Muscle layer of colon (tissue), 2 donors: ENCODE data around the gene TRAPPC2L.

Source experiments
- H3K27ac ChIP-seq: one replicate; pipeline ENCODE4 v1.7.0; 2013; ENCODE audit warnings: low read depth, mild to moderate bottlenecking, low read length, moderate library complexity
- H3K27me3 ChIP-seq, 2 donors: one replicate each; pipeline ENCODE4 v1.7.0; 2013; ENCODE audit warnings: low read length in 2 of 2, mild to moderate bottlenecking in 2 of 2; ENCODE audit not compliant: insufficient read depth in 2 of 2, control insufficient read depth in 1 of 2
- H3K36me3 ChIP-seq: one replicate; pipeline ENCODE4 v1.7.0; 2013; ENCODE audit warnings: mild to moderate bottlenecking, low read length; ENCODE audit not compliant: insufficient read depth
- H3K4me1 ChIP-seq: one replicate; pipeline ENCODE4 v1.7.0; 2013; ENCODE audit warnings: mild to moderate bottlenecking, low read length; ENCODE audit not compliant: insufficient read depth
- H3K4me3 ChIP-seq, 2 donors: one replicate each; pipeline ENCODE4 v1.7.0; 2013; ENCODE audit warnings: low read length in 2 of 2, low read depth in 1 of 2, mild to moderate bottlenecking in 1 of 2, moderate library complexity in 1 of 2
- H3K9ac ChIP-seq: one replicate; pipeline ENCODE4 v1.7.0; 2013; ENCODE audit warnings: low read length
- H3K9me3 ChIP-seq: one replicate; pipeline ENCODE4 v1.7.0; 2013; ENCODE audit warnings: mild to moderate bottlenecking, low read length
- donor health status: abdominal sarcoma.
- donor health status: Adenocarcinoma of cecum.

The TRAPPC2L gene

DNA sequence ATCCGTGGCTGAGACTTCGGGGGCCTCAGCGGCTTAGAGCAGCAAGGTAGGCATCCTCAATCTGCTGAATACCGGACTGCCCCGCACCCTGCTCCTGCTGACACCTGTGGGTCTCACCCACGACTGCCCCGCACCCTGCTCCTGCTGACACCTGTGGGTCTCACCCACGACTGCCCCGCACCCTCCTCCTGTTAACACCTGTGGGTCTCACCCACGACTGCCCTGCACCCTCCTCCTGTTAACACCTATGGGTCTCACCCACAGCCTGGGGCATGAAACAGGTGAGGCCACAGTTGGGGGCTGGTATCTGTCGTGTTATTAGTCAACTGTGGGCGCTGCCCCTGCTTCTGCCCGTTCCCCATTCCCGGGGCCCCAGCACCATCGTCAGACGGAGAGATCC, 45.8 kb downstream of the TRAPPC2L start:
- H3K4me1 ChIP-seq, result no peaks in the 10 kb centered on the region
- H3K4me3 ChIP-seq, result no peak overlapping the region
- H3K9ac ChIP-seq, result no peak overlapping the region
- no peak overlapping the region for H3K27ac ChIP-seq
- H3K36me3 ChIP-seq, result no peaks in the 10 kb centered on the region
- no peaks in the 10 kb centered on the region for H3K27me3 ChIP-seq
- H3K9me3 ChIP-seq, result no peaks in the 10 kb centered on the region

DNA sequence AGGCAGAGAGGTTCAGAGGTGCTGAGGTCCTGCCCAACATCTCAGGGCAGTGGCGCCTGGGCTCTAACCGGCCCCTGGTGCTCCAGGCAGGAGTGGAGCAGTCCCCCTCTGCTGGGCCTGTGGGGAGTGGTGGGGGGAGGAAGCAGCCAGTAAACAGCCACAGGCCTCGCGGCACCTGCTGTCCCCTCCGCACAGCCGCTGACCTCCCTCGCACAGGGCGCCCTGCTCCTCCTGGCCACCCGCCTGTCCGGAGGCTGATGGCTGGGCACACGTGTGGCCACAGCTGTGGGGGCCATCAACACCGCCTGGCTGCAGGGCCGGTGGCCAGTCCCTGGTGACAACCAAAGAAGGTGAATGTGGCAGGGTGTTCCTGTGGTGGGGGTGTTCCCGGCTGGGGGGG, 46.3 kb downstream of the TRAPPC2L start:
- H3K9me3 ChIP-seq, result no peaks in the 10 kb centered on the region
- no peaks in the 10 kb centered on the region for H3K27me3 ChIP-seq
- no peak overlapping the region for H3K4me3 ChIP-seq
- no peak overlapping the region for H3K27ac ChIP-seq
- H3K9ac ChIP-seq, result no peak overlapping the region
- H3K4me1 ChIP-seq, result no peaks in the 10 kb centered on the region
- H3K36me3 ChIP-seq, result no peaks in the 10 kb centered on the region

DNA sequence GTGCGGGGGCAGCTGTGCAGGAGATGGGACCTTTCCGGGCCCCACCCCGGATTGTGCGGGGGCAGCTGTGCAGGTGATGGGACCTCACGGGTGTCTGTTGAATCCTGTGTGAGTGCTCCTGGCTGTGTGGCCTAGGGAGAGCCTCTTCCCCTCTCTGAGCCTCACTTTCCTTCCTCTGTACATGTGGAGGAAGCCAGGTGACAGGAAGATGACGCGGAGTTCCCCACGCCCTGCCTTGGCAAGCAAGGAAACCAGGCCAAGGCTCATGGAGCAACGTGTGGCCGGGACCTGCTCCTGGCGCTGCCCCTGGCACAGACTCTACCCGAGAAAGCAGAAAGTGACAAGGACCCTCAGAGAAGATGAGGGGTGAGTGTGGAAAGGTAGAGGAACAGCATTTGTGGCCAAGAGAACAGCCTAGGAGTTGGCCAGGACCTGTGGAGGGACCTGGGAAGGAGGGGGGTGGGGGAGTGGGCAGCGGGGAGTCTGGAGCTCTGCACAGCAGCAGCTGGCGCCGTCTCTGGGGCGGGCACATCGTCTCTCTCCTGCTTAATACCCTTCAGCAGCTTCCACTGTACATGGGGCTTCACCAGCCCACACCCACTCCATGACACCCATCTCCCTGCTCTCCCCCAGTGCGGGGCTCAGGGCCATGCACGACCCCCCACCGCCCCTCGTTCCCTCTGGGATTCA, 47.9 kb downstream of the TRAPPC2L start:
- Histone ChIP-seq H3K9ac (no peak overlapping the region), H3K27ac (no peak overlapping the region), H3K9me3 (no peaks in the 10 kb centered on the region), H3K4me1 (no peaks in the 10 kb centered on the region), H3K36me3 (no peaks in the 10 kb centered on the region), H3K27me3 (no peaks in the 10 kb centered on the region), H3K4me3 (no peak overlapping the region)

DNA sequence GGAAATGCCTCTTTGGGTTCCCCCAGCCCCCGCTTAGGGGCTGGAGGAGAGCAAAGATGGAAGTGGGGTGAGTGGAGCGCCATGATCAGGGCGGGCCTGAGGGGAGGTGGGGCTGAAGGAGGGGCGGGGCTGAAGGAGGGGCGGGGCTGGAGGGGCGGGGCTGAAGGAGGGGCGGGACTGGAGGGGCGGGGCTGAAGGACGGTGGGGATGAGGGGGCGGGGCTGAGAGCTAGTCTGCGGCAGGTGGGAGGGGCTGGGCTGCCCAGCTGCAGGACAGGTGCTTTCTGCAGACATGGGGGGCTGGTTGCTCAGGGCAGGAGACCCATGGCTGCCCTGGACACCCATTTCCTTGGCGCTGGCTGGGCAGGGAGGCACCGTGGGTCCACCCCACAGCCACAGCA, 48.6 kb downstream of the TRAPPC2L start:
- H3K9me3 ChIP-seq, result no peaks in the 10 kb centered on the region
- no peaks in the 10 kb centered on the region for H3K4me1 ChIP-seq
- H3K27ac ChIP-seq, result no peak overlapping the region

DNA sequence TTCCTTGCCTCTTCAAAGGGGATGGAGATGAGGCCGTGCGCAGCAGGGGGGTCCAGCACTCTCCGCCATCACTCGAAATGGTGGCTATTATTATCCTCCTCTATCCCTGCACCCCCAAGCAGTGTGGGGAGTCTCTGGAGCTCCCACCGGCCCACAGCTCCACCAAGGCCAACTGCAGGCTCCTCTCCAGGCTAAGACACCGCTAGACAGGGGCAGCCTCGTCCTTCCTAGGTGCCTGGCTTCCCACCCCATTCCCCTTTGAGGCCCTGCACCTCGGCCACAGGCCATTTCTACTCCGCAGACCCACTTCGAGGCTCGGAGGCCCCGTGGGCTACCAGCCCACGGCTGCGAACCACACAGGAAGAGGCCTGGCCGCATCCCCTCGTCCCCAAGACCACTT, 49.1 kb downstream of the TRAPPC2L start:
- H3K4me1 ChIP-seq, result no peaks in the 10 kb centered on the region
- no peak overlapping the region for H3K27ac ChIP-seq
- H3K4me3 ChIP-seq, result no peak overlapping the region

More for the DNA sequence above, 48.6 kb downstream of the TRAPPC2L start:
- Histone ChIP-seq H3K9ac (no peak overlapping the region), H3K4me3 (no peak overlapping the region), H3K36me3 (no peaks in the 10 kb centered on the region), H3K27me3 (no peaks in the 10 kb centered on the region)

DNA sequence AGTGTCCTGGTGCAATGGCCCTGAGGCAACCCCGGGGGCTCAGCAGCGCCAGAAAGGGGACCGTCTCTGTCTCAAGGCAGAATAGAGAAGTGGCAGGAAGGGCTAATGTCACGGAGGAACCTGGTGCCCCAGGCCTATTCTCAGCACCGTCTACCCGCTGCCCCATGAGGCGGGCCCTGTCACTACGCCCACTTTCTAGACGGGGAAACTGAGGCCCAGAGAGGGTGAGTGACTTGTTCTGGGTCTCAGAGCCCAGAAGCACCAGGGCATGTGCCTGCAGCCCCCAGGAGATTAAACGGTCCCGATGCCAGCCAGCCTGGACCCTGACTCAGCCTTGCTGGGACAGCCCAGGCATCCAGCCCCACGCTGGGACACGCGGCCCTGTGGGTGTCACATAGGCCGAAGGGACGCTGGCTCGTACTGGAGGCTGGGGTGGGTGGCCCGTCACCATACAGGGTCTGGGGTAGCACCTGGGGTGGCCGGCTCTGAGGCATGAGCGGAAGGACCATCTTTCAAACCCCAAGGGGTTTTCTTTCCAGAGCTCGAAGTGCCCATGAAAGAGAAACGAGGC, 49.7 kb downstream of the TRAPPC2L start:
- no peak overlapping the region for H3K9ac ChIP-seq
- no peak overlapping the region for H3K27ac ChIP-seq
- H3K36me3 ChIP-seq, result no peaks in the 10 kb centered on the region
- H3K27me3 ChIP-seq, result peaks cover 0 to 8% of the 10 kb centered on the region in 2 donors
- no peak overlapping the region for H3K4me3 ChIP-seq
- no peaks in the 10 kb centered on the region for H3K4me1 ChIP-seq
- no peaks in the 10 kb centered on the region for H3K9me3 ChIP-seq

More for the DNA sequence above, 49.1 kb downstream of the TRAPPC2L start:
- Histone ChIP-seq H3K9me3 (no peaks in the 10 kb centered on the region), H3K36me3 (no peaks in the 10 kb centered on the region), H3K9ac (no peak overlapping the region), H3K27me3 (peaks cover 0 to 2% of the 10 kb centered on the region in 2 donors)

DNA sequence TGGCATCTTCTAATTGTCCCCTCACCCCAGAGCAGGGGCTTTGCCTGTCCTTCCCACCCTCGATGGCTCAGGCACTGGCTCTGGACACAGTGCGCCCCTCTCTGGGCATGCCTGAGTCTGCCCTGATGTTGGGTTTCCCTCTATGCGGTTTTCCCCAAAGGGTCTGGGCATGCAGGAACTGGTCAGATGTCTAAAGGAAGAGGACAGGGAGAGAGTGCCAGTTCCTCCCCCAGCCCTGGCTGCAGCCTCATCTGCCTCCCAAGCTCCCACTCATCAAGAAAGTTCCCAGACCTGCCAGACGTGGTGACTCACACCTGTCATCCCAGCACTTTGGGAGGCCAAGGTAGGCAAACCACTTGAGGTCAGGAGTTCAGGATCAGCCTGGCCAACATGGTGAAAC, 50.8 kb downstream of the TRAPPC2L start:
- no peak overlapping the region for H3K9ac ChIP-seq
- H3K4me3 ChIP-seq, result no peak overlapping the region
- H3K4me1 ChIP-seq, result no peaks in the 10 kb centered on the region
- no peak overlapping the region for H3K27ac ChIP-seq
- no peaks in the 10 kb centered on the region for H3K36me3 ChIP-seq
- H3K9me3 ChIP-seq, result no peaks in the 10 kb centered on the region
- peaks cover 0 to 14% of the 10 kb centered on the region in 2 donors for H3K27me3 ChIP-seq

DNA sequence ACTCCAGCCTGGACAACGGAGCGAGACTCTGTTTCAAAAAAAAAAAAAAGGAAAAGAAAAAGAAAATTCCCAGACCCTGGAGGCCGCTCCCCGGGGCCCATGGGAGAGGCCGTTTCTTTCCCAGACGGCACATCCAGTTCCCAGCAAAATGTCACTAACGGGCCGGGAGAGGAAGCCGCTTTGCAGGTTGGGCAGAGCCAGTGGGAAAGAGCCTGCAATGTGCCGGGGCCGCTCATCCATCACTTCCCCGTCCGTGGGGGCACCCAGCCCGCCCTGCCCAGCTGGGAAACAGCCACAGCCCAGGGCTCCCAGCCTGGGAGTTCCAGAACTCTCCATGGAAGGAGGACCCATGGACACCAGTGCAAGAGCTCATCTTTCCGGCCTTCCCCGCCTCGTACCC, 51.4 kb downstream of the TRAPPC2L start:
- Histone ChIP-seq H3K4me1 (no peaks in the 10 kb centered on the region), H3K4me3 (no peak overlapping the region), H3K36me3 (no peaks in the 10 kb centered on the region), H3K9ac (no peak overlapping the region), H3K9me3 (no peaks in the 10 kb centered on the region), H3K27ac (no peak overlapping the region), H3K27me3 (peaks cover 0 to 17% of the 10 kb centered on the region in 2 donors)

DNA sequence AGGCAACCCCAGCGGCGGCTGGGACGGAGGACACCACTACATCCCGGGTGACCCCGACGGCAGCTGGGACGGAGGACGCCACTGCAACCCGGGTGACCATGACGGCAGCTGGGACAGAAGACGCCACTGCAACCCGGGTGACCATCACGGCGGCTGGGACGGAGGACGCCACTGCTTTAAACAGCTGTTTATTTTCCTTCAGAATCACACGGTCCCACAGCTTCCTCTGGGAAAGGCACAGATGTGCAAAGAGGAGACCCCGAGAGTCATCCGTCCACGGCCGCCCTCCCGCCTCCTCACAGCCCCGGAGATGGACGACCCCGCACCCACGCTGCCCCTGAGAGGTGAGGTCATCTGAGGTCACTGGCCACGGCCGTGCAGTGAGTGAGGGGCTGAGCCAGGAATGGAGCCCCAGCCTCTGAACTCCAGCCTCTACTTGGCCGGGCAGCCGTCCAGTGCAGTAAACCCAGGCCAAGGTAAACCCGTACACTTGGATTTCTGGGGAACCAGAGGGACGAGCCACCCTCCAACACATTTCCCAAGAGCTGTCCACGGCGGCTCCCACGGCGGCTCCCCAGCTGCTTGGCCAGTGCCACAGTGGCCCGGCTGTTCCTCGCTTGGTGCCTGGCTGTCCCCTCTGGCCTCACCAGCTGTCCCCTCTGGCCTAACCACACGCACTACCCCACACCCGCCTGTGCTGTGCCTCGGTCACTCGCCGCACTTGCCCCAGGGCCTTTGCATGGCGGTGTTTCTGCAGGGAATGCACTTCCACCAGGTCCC, 52.7 kb downstream of the TRAPPC2L start:
- Histone ChIP-seq H3K9ac (no peak overlapping the region), H3K9me3 (no peaks in the 10 kb centered on the region)

DNA sequence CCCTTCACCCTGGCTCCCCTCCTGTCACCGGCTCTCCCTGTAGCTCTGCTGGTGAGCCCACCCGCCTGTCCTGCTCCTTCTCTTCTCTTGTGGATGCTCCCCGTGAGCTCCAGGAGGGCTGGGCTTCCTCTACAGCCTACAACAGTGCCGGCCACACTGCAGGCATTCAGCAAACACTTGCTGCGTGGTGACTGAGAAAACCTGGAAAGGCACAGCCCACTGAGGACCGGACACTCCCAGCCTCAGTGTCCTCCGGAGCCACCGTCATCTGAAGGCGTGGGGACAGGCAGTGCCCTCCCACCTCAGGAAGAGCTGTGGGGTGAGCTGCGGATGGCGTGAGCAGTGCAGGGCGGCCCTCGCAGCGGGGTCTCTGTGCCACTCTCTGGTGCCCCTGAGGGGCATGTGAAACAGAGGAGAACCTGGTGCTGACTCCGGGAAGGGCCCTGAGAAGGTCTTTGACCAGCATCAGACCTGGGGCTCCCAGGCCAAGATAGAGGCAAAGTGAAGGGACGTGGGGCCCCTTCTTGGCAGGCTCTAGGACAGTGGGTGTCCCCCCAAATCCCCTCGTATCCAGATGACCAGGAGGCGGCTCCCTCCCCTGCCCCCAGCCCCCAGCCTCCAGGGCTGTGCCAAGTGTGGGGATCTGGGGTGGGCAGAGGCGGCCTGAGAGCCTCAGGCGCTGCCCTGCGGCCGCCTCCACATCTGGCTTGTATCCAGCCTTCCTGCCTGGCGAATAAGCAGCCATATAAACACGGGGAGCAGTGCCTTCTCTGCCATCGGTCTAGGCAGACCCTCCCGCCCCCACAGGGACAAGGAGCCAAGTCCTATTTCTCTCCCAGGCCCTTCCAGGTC, 53.6 kb downstream of the TRAPPC2L start:
- peaks cover 3 to 17% of the 10 kb centered on the region in 2 donors for H3K27me3 ChIP-seq
- H3K9me3 ChIP-seq, result no peaks in the 10 kb centered on the region
- H3K4me1 ChIP-seq, result no peaks in the 10 kb centered on the region
- no peak overlapping the region for H3K4me3 ChIP-seq
- no peak overlapping the region for H3K9ac ChIP-seq
- H3K36me3 ChIP-seq, result no peaks in the 10 kb centered on the region
- no peak overlapping the region for H3K27ac ChIP-seq

More for the DNA sequence above, 52.7 kb downstream of the TRAPPC2L start:
- peaks cover 3 to 17% of the 10 kb centered on the region in 2 donors for H3K27me3 ChIP-seq
- H3K27ac ChIP-seq, result no peak overlapping the region
- H3K4me1 ChIP-seq, result no peaks in the 10 kb centered on the region
- H3K36me3 ChIP-seq, result no peaks in the 10 kb centered on the region
- no peak overlapping the region for H3K4me3 ChIP-seq
